Spleen (tissue), 11 donors: ENCODE data around the gene ZNF609. TPM values are rescaled to one million over a fixed set of nuclear protein-coding genes. Genes with fewer than 3 reads are reported as not detected.

Experiments used
- DNase-seq: peaks from one replicate; pipeline ENCODE4 v3.0.0-alpha.2; 2020
- H3K27ac ChIP-seq, 8 donors: fragments of 200-600 bp; sonication (generic) in 7 of 8; 1 replicate in 4 of 8; 2 replicates in 4 of 8; pipeline versions ENCODE4 v1.5.0 to v1.8.0; 2016 to 2021; ENCODE audit warnings: inconsistent platforms in 4 of 8, mild to moderate bottlenecking in 4 of 8, moderate library complexity in 1 of 8
- H3K27me3 ChIP-seq, 7 donors: fragments of 200-600 bp; sonication (generic) in 6 of 7; replicated peaks in 1 of 7; 1 replicate in 4 of 7; 2 replicates in 3 of 7; pipeline versions ENCODE4 v1.5.0 to v1.8.0; 2016 to 2021; ENCODE audit warnings: inconsistent platforms in 3 of 7, mild to moderate bottlenecking in 1 of 7
- H3K36me3 ChIP-seq, 6 donors: fragments of 200-600 bp; sonication (generic) in 5 of 6; 1 replicate in 4 of 6; 2 replicates in 2 of 6; pipeline versions ENCODE4 v1.5.0 to v1.8.0; 2016 to 2021; ENCODE audit warnings: inconsistent platforms in 2 of 6
- H3K4me1 ChIP-seq, 6 donors: fragments of 200-600 bp; sonication (generic) in 5 of 6; 1 replicate in 3 of 6; 2 replicates in 3 of 6; pipeline versions ENCODE4 v1.5.0 to v1.8.0; 2016 to 2021; ENCODE audit warnings: inconsistent platforms in 3 of 6
- H3K4me3 ChIP-seq, 8 donors: fragments of 200-600 bp; sonication (generic) in 7 of 8; 1 replicate in 4 of 8; 2 replicates in 4 of 8; pipeline versions ENCODE4 v1.5.0 to v1.8.0; 2016 to 2021; ENCODE audit warnings: inconsistent platforms in 4 of 8, mild to moderate bottlenecking in 4 of 8, moderate library complexity in 2 of 8
- H3K9me3 ChIP-seq, 8 donors: fragments of 200-600 bp; sonication (generic) in 7 of 8; 1 replicate in 4 of 8; 2 replicates in 4 of 8; pipeline versions ENCODE4 v1.5.0 to v1.8.0; 2016 to 2021; ENCODE audit warnings: inconsistent platforms in 4 of 8
- POLR2A ChIP-seq, 3 donors: fragments of 450-650 bp; IDR thresholded peaks; one replicate each; pipeline ENCODE4 v1.5.1; 2017; ENCODE audit warnings: antibody characterized with exemption in 3 of 3, mild to moderate bottlenecking in 1 of 3
- POLR2AphosphoS5 ChIP-seq, 3 donors: sonication (generic); formaldehyde crosslinking; IDR thresholded peaks; one replicate each; pipeline ENCODE4 v1.5.1; 2017; ENCODE audit warnings: antibody characterized with exemption in 3 of 3
- WGBS, 5 donors: extraction: QIAGEN DNeasy Blood & Tissue Kit in 3 of 5; methylation state at CpG; one replicate each; pipeline versions ENCODE4 v1.1.5 to v1.1.7; 2013 to 2018; 5-methylcytosine and 5-hydroxymethylcytosine counted together
- intact Hi-C: fragments of 100-400 bp; cut with DNase I; formaldehyde crosslinking; loops from one replicate; pipeline ENCODE4 v1.15.0; 2023; ENCODE audit warnings: low total_unique reads
- polyA plus RNA-seq, 3 donors: library from polyadenylated mRNA; stranded (reverse); fragments of 200-250 nt; gene quantifications; one replicate each; pipeline ENCODE4 v1.2.1, GENCODE V29; 2013
- total RNA-seq, 7 donors: library from RNA; depleted of rRNA in 3 of 7; stranded (reverse); fragments of >200 nt in 3 of 7; fragmentation: NEBNext Ultra II Directional in 4 of 7; extraction: Animal tissue kit (Norgen Biotek cat#: 25700) in 4 of 7; gene quantifications; one replicate each; pipeline versions ENCODE4 v1.1.0 to v1.2.1, GENCODE V29; 2016 to 2021
- TF ChIP-seq, protein P1 (sequence below), 11 experiments: fragments of 200-600 bp in 7 of 11; fragments of 450-650 bp in 4 of 11; sonication (generic) in 4 of 11; IDR thresholded peaks in 8 of 11; conservative IDR thresholded peaks in 3 of 11; 1 replicate in 7 of 11; 2 replicates in 4 of 11; pipeline versions ENCODE4 v1.4.0 to v1.8.0; 2016 to 2021; ENCODE audit warnings: antibody characterized with exemption in 11 of 11, inconsistent platforms in 4 of 11, mild to moderate bottlenecking in 1 of 11
- donor health status: healthy with polysubstance abuse.
- donor health status: DM: no; HTN: no; CAD: no; lungs with moderate emphysema.
- donor health status: DM: no; HTN: no; CAD: no.
- donor health status: Bipolar disorder and iron deficiency.
- donor health status: healthy.
- donor health status: DM: no; HTN: no; CAD: no.
- donor health status: DM: yes; HTN: yes; CAD: no.

ZNF609 gene
- total and polyA plus RNA-seq, 10 donors, result 2.4 to 55.7 (median 38.8) TPM

DNA sequence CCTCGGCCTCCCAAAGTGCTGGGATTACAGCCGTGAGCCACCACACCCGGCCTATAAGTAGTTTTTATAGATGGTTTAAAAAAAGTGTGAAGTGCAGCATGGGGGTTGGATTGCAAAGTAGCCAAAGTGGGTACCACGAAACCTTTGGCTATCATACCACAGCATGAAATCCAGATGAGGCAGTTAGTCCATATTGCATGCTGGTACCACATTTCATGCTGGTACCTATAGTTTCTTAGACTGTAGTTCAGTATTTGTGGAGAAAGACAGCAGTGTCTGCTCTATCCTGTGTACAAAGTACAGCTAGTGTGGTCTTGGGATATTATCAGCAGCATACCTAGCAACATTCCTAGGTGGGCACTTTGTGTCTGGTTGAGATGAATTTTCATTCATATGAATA lies 11.8 kb downstream of the ZNF609 start:
- DNase-seq, result no peak
- 95 to 98% (median 95%) methylated on average over 4 of the region's 4 CpGs for WGBS, 5 donors
- Histone ChIP-seq H3K27me3 (no peaks in the 10 kb centered on the region), H3K36me3 (peaks cover 0 to 42% (median 0%) of the 10 kb centered on the region in 6 donors), H3K4me1 (peaks cover 0 to 29% (median 13%) of the 10 kb centered on the region in 6 donors), H3K4me3 (no peak overlapping the region), H3K27ac (no peak overlapping the region), H3K9me3 (no peaks in the 10 kb centered on the region)
- intact Hi-C loops, result no loop called here
- no peak for TF ChIP-seq POLR2A (IDR thresholded peaks at IDR 0.05)
- TF ChIP-seq, protein P1, sequence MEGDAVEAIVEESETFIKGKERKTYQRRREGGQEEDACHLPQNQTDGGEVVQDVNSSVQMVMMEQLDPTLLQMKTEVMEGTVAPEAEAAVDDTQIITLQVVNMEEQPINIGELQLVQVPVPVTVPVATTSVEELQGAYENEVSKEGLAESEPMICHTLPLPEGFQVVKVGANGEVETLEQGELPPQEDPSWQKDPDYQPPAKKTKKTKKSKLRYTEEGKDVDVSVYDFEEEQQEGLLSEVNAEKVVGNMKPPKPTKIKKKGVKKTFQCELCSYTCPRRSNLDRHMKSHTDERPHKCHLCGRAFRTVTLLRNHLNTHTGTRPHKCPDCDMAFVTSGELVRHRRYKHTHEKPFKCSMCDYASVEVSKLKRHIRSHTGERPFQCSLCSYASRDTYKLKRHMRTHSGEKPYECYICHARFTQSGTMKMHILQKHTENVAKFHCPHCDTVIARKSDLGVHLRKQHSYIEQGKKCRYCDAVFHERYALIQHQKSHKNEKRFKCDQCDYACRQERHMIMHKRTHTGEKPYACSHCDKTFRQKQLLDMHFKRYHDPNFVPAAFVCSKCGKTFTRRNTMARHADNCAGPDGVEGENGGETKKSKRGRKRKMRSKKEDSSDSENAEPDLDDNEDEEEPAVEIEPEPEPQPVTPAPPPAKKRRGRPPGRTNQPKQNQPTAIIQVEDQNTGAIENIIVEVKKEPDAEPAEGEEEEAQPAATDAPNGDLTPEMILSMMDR (IDR thresholded peaks at IDR 0.05 in 8 of 11, conservative IDR thresholded peaks at IDR 0.05 in 3 of 11), result no peak
- no peak for TF ChIP-seq POLR2AphosphoS5 (IDR thresholded peaks at IDR 0.05)

DNA sequence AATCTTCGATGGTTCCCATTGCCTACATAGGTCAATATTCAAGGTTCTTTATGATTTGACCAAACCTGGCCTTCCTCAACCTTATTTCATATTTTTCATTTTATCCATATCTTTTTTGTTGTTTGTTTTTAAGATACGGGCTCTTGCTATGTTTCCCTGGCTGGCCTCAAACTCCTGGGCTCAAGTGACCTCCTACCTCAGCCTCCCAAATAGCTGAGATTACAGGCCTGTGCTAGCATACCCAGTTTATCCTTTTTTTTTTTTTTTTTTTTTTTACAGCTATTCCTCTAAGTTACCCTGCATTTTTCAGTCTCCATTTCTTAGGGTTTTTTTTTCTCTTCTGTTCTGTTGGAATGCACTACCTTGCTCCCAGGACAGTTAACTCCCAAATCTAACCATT lies 14.5 kb downstream of the ZNF609 start:
- Histone ChIP-seq H3K4me1 (peaks cover 0 to 33% (median 11%) of the 10 kb centered on the region in 6 donors), H3K27ac (no peak overlapping the region), H3K27me3 (no peaks in the 10 kb centered on the region), H3K9me3 (no peaks in the 10 kb centered on the region), H3K36me3 (peaks cover 0 to 50% (median 0%) of the 10 kb centered on the region in 6 donors), H3K4me3 (no peak overlapping the region)
- 92 to 100% (median 99%) methylated on average over 2 of the region's 2 CpGs for WGBS, 5 donors
- no peak for DNase-seq
- intact Hi-C loops, result no loop called here
- TF ChIP-seq POLR2AphosphoS5 (IDR thresholded peaks at IDR 0.05), result no peak
- TF ChIP-seq, protein P1 (IDR thresholded peaks at IDR 0.05 in 8 of 11, conservative IDR thresholded peaks at IDR 0.05 in 3 of 11), result no peak
- TF ChIP-seq POLR2A (IDR thresholded peaks at IDR 0.05), result no peak

DNA sequence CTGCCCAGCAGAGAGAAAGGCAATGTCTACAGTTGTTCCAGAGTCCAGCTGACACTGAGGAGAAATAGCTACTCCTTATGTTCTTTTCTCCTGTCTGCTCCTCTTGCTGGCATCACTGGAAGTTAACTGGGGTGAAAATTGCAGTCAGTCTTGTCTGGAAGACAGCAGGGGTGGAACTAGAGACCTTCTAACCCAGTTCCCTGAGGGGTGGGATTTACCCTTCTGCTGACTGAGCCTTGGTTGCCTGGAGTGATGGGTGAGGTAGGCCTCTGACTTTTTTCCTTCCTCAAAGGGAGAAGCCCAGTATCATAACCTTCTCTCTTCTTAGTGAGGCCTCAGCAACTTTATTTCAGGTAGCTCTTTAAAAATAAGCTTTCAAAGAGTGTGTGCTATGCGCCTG lies 16.2 kb downstream of the ZNF609 start:
- Histone ChIP-seq H3K4me1 (peaks cover 0 to 44% (median 11%) of the 10 kb centered on the region in 6 donors), H3K9me3 (no peaks in the 10 kb centered on the region), H3K27ac (no peak overlapping the region), H3K4me3 (no peak overlapping the region), H3K36me3 (peaks cover 0 to 34% (median 0%) of the 10 kb centered on the region in 6 donors), H3K27me3 (no peaks in the 10 kb centered on the region)
- TF ChIP-seq, protein P1 (IDR thresholded peaks at IDR 0.05 in 8 of 11, conservative IDR thresholded peaks at IDR 0.05 in 3 of 11), result no peak
- TF ChIP-seq POLR2A (IDR thresholded peaks at IDR 0.05) (no peak), POLR2AphosphoS5 (IDR thresholded peaks at IDR 0.05) (no peak)
- WGBS, 5 donors, result 70 to 88% (median 81%) methylated on average over 1 of the region's 1 CpG
- no peak for DNase-seq
- intact Hi-C loops, result no loop called here

DNA sequence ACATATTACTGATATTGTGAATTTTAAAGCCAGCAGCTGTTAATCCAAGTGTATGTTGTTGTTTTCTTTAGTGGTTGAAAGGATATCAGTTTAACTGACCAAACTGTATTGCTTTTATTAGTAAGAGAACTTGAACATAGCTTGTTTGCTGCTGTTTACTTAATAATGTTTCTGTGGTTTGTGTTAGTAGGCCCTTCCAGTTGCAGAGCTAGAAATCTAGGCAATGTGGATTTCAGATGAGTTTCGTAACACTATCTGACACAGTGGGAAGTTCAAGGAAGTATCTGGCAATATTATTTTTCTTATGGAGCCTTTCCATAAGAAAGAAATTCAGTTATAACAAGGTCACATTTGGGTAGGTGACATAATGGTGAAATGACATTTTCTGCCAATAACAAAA lies 18.5 kb downstream of the ZNF609 start:
- H3K9me3 ChIP-seq, result no peaks in the 10 kb centered on the region
- no peak overlapping the region for H3K4me3 ChIP-seq
- peaks cover 0 to 44% (median 11%) of the 10 kb centered on the region in 6 donors for H3K4me1 ChIP-seq
- H3K27ac ChIP-seq, result peak overlapping the region in 1 of 8 donors; percentile 4
- DNase-seq, result no peak
- no peak for TF ChIP-seq POLR2AphosphoS5 (IDR thresholded peaks at IDR 0.05)
- no peak for TF ChIP-seq POLR2A (IDR thresholded peaks at IDR 0.05)
- TF ChIP-seq, protein P1 (IDR thresholded peaks at IDR 0.05 in 8 of 11, conservative IDR thresholded peaks at IDR 0.05 in 3 of 11), result no peak
- WGBS, 5 donors, result 0 to 36% (median 0%) methylated on average over 1 of the region's 1 CpG
- no peaks in the 10 kb centered on the region for H3K27me3 ChIP-seq
- intact Hi-C loops, result no loop called here
- peaks cover 0 to 23% (median 0%) of the 10 kb centered on the region in 6 donors for H3K36me3 ChIP-seq
